Prostate gland (tissue), 2 donors: ENCODE data around the gene VRK1.

Source experiments
- POLR2A ChIP-seq: fragments of 450-650 bp; IDR thresholded peaks from one replicate; pipeline ENCODE4 v1.6.1; 2016; ENCODE audit warnings: antibody characterized with exemption, mild to moderate bottlenecking
- TF ChIP-seq, protein P1 (sequence below), 4 experiments: fragments of 200-600 bp in 2 of 4; fragments of 450-650 bp in 2 of 4; sonication (generic) in 2 of 4; IDR thresholded peaks; 1 replicate in 3 of 4; 2 replicates in 1 of 4; pipeline ENCODE4 v1.5.1; 2016 to 2019; ENCODE audit warnings: antibody characterized with exemption in 4 of 4, mild to moderate bottlenecking in 2 of 4, moderate library complexity in 2 of 4

- TF ChIP-seq, protein P1, sequence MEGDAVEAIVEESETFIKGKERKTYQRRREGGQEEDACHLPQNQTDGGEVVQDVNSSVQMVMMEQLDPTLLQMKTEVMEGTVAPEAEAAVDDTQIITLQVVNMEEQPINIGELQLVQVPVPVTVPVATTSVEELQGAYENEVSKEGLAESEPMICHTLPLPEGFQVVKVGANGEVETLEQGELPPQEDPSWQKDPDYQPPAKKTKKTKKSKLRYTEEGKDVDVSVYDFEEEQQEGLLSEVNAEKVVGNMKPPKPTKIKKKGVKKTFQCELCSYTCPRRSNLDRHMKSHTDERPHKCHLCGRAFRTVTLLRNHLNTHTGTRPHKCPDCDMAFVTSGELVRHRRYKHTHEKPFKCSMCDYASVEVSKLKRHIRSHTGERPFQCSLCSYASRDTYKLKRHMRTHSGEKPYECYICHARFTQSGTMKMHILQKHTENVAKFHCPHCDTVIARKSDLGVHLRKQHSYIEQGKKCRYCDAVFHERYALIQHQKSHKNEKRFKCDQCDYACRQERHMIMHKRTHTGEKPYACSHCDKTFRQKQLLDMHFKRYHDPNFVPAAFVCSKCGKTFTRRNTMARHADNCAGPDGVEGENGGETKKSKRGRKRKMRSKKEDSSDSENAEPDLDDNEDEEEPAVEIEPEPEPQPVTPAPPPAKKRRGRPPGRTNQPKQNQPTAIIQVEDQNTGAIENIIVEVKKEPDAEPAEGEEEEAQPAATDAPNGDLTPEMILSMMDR (IDR thresholded peaks at IDR 0.05), result no peak
- TF ChIP-seq POLR2A, result no peak
Measured at GRCh38 chr14:96811985-96812667, 14.9 kb downstream of the VRK1 start.
